HEK293 (cell line): ENCODE data around the gene LGALS7.
A peak's percentile ranks its signal among the peaks of the same experiment; 100 is the strongest.

Source experiments
- ZBTB1 ChIP-seq: fragments of 450-650 bp; formaldehyde crosslinking; IDR thresholded peaks from 2 replicates; pipeline ENCODE4 v1.5.1; 2016; ENCODE audit warnings: missing biosample characterization, missing genetic modification characterization
- ZBTB20 ChIP-seq: fragments of 450-650 bp; formaldehyde crosslinking; IDR thresholded peaks from 2 replicates; pipeline ENCODE4 v1.5.1; 2016; ENCODE audit warnings: missing biosample characterization, missing genetic modification characterization
- ZFP3 ChIP-seq: fragments of 450-650 bp; formaldehyde crosslinking; IDR thresholded peaks from 2 replicates; pipeline ENCODE4 v1.5.1; 2016; ENCODE audit warnings: low read depth, missing biosample characterization, missing genetic modification characterization
- ZFP41 ChIP-seq: fragments of 450-650 bp; formaldehyde crosslinking; IDR thresholded peaks from 2 replicates; pipeline ENCODE4 v1.5.1; 2016; ENCODE audit warnings: missing biosample characterization, missing genetic modification characterization, borderline replicate concordance
- ZNF239 ChIP-seq: fragments of 450-650 bp; formaldehyde crosslinking; IDR thresholded peaks from 2 replicates; pipeline ENCODE4 v1.5.1; 2016; ENCODE audit warnings: missing biosample characterization, missing genetic modification characterization
- ZNF274 ChIP-seq, 2 experiments: fragments of 200-500 bp in 1 of 2; fragments of 450-650 bp in 1 of 2; sonication (Bioruptor generic) in 1 of 2; formaldehyde crosslinking in 1 of 2; IDR thresholded peaks; 2 replicates each; pipeline versions ENCODE4 v1.5.1 to v1.6.1; 2014 to 2016; ENCODE audit warnings: borderline replicate concordance in 1 of 2, inconsistent platforms in 1 of 2, low read length in 1 of 2, missing biosample characterization in 1 of 2, missing genetic modification characterization in 1 of 2
- ZNF416 ChIP-seq: fragments of 450-650 bp; formaldehyde crosslinking; IDR thresholded peaks from 2 replicates; pipeline ENCODE4 v1.5.1; 2016; ENCODE audit warnings: missing biosample characterization, missing genetic modification characterization
- ZNF600 ChIP-seq: fragments of 450-650 bp; formaldehyde crosslinking; IDR thresholded peaks from 2 replicates; pipeline ENCODE4 v1.5.1; 2016; ENCODE audit warnings: missing biosample characterization, missing genetic modification characterization
- ZNF701 ChIP-seq: fragments of 450-650 bp; formaldehyde crosslinking; IDR thresholded peaks from 2 replicates; pipeline ENCODE4 v1.5.1; 2016; ENCODE audit warnings: missing biosample characterization, missing genetic modification characterization
- ZNF747 ChIP-seq: fragments of 450-650 bp; formaldehyde crosslinking; IDR thresholded peaks from 2 replicates; pipeline ENCODE4 v1.5.1; 2016; ENCODE audit warnings: missing biosample characterization, missing genetic modification characterization
- ZNF777 ChIP-seq: fragments of 450-650 bp; formaldehyde crosslinking; IDR thresholded peaks from 2 replicates; pipeline ENCODE4 v1.5.1; 2017; ENCODE audit warnings: missing biosample characterization, missing genetic modification characterization, borderline replicate concordance
- ZNF792 ChIP-seq: fragments of 450-650 bp; formaldehyde crosslinking; IDR thresholded peaks from 2 replicates; pipeline ENCODE4 v1.5.1; 2016; ENCODE audit warnings: missing biosample characterization, missing genetic modification characterization
- TF ChIP-seq, protein P1 (sequence below): fragments of 450-650 bp; formaldehyde crosslinking; IDR thresholded peaks from 2 replicates; pipeline ENCODE4 v1.5.0; 2017; ENCODE audit warnings: missing biosample characterization, missing genetic modification characterization, borderline replicate concordance
- TF ChIP-seq, protein P2 (sequence below): fragments of 450-650 bp; formaldehyde crosslinking; IDR thresholded peaks from 2 replicates; pipeline ENCODE4 v1.5.1; 2017; ENCODE audit warnings: missing biosample characterization, missing genetic modification characterization
- TF ChIP-seq, protein P3 (sequence below): fragments of 450-650 bp; formaldehyde crosslinking; IDR thresholded peaks from 2 replicates; pipeline ENCODE4 v1.5.1; 2016; ENCODE audit warnings: missing biosample characterization, missing genetic modification characterization
- TF ChIP-seq, protein P4 (sequence below): fragments of 450-650 bp; formaldehyde crosslinking; IDR thresholded peaks from 2 replicates; pipeline ENCODE4 v1.5.1; 2017; ENCODE audit warnings: missing biosample characterization, missing genetic modification characterization
- TF ChIP-seq, protein P5 (sequence below): fragments of 450-650 bp; formaldehyde crosslinking; IDR thresholded peaks from 2 replicates; pipeline ENCODE4; 2016; ENCODE audit warnings: missing biosample characterization, missing genetic modification characterization
- TF ChIP-seq, protein P6 (sequence below): fragments of 450-650 bp; formaldehyde crosslinking; IDR thresholded peaks from 2 replicates; pipeline ENCODE4 v1.5.1; 2016; ENCODE audit warnings: missing biosample characterization, missing genetic modification characterization
- TF ChIP-seq, protein P7 (sequence below): fragments of 450-650 bp; formaldehyde crosslinking; optimal IDR thresholded peaks from 2 replicates; pipeline ENCODE3; 2016; ENCODE audit warnings: missing biosample characterization, mild to moderate bottlenecking, missing genetic modification characterization

LGALS7 gene

DNA sequence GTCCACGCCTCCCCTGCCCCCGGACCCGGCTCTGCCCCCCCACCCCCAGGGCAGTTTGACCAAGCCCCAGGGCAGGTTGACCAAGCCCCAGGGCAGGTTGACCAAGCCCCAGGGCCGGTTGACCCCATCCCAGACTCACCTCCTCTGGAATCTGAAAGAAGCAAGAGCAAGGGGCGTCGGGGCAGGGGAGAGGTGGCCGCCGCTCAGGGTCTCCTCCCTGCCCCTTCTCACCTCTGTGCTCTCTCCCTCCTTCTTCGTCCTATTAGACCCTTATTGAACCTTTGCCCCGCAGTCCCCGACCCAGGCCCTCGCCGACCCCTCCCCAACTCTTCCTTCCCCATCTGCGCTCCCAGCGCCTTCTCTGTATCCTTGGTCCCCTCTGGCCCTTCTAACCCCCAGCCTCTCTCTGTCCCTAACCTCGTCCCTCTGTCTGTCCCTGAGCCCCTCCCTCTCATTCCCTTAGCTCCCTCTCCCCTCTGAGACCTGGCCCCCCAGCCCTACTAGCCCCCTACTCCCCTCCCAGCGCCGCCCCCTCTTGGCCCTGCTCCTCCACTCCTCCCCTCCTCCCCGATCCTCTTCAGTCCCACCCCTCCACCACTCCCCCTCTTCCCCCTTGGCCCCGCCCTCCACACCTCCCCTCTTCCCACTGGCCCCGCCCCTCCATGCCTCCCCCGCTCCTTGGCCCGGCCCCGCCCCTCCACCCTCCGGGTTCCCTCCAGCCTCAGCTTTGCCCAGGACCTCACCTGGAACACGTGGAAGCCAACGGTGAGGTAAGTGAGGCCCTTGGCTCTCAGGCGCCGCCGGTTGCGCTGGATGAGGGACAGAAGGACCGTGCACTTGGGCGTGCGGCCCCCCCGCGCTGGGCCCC, 36.7 kb downstream of the LGALS7 start (continued):
- TF ChIP-seq ZNF792 (0 out of 2 replicates have a peak, but pooled peaks have one; percentile 51), ZNF701 (tag by site-specific recombination) (no peak), ZNF747 (tag by site-specific recombination) (0 out of 2 replicates have a peak, but pooled peaks have one; percentile 25), ZFP41 (no peak), ZNF600 (tag by site-specific recombination) (no peak), ZNF274 (IDR thresholded peaks at IDR 0.05; ENCODE audit: low read length) (no peak), ZNF274 (tag by site-specific recombination; IDR thresholded peaks at IDR 0.05; ENCODE audit: borderline replicate concordance) (no peak), ZNF777 (peak; percentile 59), ZNF239 (tag by site-specific recombination) (no peak), ZNF416 (tag by site-specific recombination) (0 out of 2 replicates have a peak, but pooled peaks have one; percentile 59), ZBTB20 (tag by site-specific recombination) (no peak), ZFP3 (tag by site-specific recombination) (no peak), ZBTB1 (tag by site-specific recombination) (no peak; the same call in 1 of the 2 replicates)
- TF ChIP-seq, protein P1, sequence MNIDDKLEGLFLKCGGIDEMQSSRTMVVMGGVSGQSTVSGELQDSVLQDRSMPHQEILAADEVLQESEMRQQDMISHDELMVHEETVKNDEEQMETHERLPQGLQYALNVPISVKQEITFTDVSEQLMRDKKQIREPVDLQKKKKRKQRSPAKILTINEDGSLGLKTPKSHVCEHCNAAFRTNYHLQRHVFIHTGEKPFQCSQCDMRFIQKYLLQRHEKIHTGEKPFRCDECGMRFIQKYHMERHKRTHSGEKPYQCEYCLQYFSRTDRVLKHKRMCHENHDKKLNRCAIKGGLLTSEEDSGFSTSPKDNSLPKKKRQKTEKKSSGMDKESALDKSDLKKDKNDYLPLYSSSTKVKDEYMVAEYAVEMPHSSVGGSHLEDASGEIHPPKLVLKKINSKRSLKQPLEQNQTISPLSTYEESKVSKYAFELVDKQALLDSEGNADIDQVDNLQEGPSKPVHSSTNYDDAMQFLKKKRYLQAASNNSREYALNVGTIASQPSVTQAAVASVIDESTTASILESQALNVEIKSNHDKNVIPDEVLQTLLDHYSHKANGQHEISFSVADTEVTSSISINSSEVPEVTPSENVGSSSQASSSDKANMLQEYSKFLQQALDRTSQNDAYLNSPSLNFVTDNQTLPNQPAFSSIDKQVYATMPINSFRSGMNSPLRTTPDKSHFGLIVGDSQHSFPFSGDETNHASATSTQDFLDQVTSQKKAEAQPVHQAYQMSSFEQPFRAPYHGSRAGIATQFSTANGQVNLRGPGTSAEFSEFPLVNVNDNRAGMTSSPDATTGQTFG (tag by site-specific recombination), result no peak
- TF ChIP-seq, protein P2, sequence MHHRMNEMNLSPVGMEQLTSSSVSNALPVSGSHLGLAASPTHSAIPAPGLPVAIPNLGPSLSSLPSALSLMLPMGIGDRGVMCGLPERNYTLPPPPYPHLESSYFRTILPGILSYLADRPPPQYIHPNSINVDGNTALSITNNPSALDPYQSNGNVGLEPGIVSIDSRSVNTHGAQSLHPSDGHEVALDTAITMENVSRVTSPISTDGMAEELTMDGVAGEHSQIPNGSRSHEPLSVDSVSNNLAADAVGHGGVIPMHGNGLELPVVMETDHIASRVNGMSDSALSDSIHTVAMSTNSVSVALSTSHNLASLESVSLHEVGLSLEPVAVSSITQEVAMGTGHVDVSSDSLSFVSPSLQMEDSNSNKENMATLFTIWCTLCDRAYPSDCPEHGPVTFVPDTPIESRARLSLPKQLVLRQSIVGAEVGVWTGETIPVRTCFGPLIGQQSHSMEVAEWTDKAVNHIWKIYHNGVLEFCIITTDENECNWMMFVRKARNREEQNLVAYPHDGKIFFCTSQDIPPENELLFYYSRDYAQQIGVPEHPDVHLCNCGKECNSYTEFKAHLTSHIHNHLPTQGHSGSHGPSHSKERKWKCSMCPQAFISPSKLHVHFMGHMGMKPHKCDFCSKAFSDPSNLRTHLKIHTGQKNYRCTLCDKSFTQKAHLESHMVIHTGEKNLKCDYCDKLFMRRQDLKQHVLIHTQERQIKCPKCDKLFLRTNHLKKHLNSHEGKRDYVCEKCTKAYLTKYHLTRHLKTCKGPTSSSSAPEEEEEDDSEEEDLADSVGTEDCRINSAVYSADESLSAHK, result no peak
- TF ChIP-seq, protein P3, sequence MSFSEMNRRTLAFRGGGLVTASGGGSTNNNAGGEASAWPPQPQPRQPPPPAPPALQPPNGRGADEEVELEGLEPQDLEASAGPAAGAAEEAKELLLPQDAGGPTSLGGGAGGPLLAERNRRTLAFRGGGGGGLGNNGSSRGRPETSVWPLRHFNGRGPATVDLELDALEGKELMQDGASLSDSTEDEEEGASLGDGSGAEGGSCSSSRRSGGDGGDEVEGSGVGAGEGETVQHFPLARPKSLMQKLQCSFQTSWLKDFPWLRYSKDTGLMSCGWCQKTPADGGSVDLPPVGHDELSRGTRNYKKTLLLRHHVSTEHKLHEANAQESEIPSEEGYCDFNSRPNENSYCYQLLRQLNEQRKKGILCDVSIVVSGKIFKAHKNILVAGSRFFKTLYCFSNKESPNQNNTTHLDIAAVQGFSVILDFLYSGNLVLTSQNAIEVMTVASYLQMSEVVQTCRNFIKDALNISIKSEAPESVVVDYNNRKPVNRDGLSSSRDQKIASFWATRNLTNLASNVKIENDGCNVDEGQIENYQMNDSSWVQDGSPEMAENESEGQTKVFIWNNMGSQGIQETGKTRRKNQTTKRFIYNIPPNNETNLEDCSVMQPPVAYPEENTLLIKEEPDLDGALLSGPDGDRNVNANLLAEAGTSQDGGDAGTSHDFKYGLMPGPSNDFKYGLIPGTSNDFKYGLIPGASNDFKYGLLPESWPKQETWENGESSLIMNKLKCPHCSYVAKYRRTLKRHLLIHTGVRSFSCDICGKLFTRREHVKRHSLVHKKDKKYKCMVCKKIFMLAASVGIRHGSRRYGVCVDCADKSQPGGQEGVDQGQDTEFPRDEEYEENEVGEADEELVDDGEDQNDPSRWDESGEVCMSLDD (tag by site-specific recombination), result peak; percentile 81
- TF ChIP-seq, protein P4, sequence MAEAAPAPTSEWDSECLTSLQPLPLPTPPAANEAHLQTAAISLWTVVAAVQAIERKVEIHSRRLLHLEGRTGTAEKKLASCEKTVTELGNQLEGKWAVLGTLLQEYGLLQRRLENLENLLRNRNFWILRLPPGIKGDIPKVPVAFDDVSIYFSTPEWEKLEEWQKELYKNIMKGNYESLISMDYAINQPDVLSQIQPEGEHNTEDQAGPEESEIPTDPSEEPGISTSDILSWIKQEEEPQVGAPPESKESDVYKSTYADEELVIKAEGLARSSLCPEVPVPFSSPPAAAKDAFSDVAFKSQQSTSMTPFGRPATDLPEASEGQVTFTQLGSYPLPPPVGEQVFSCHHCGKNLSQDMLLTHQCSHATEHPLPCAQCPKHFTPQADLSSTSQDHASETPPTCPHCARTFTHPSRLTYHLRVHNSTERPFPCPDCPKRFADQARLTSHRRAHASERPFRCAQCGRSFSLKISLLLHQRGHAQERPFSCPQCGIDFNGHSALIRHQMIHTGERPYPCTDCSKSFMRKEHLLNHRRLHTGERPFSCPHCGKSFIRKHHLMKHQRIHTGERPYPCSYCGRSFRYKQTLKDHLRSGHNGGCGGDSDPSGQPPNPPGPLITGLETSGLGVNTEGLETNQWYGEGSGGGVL (tag by site-specific recombination), result peak; percentile 86
- TF ChIP-seq, protein P5, sequence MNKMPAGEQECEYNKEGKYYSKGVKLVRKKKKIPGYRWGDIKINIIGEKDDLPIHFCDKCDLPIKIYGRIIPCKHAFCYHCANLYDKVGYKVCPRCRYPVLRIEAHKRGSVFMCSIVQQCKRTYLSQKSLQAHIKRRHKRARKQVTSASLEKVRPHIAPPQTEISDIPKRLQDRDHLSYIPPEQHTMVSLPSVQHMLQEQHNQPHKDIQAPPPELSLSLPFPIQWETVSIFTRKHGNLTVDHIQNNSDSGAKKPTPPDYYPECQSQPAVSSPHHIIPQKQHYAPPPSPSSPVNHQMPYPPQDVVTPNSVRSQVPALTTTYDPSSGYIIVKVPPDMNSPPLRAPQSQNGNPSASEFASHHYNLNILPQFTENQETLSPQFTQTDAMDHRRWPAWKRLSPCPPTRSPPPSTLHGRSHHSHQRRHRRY, result no peak
- TF ChIP-seq, protein P6, sequence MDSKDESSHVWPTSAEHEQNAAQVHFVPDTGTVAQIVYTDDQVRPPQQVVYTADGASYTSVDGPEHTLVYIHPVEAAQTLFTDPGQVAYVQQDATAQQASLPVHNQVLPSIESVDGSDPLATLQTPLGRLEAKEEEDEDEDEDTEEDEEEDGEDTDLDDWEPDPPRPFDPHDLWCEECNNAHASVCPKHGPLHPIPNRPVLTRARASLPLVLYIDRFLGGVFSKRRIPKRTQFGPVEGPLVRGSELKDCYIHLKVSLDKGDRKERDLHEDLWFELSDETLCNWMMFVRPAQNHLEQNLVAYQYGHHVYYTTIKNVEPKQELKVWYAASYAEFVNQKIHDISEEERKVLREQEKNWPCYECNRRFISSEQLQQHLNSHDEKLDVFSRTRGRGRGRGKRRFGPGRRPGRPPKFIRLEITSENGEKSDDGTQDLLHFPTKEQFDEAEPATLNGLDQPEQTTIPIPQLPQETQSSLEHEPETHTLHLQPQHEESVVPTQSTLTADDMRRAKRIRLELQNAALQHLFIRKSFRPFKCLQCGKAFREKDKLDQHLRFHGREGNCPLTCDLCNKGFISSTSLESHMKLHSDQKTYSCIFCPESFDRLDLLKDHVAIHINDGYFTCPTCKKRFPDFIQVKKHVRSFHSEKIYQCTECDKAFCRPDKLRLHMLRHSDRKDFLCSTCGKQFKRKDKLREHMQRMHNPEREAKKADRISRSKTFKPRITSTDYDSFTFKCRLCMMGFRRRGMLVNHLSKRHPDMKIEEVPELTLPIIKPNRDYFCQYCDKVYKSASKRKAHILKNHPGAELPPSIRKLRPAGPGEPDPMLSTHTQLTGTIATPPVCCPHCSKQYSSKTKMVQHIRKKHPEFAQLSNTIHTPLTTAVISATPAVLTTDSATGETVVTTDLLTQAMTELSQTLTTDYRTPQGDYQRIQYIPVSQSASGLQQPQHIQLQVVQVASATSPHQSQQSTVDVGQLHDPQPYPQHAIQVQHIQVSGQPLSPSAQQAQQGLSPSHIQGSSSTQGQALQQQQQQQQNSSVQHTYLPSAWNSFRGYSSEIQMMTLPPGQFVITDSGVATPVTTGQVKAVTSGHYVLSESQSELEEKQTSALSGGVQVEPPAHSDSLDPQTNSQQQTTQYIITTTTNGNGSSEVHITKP (tag by site-specific recombination), result no peak
- TF ChIP-seq, protein P7, sequence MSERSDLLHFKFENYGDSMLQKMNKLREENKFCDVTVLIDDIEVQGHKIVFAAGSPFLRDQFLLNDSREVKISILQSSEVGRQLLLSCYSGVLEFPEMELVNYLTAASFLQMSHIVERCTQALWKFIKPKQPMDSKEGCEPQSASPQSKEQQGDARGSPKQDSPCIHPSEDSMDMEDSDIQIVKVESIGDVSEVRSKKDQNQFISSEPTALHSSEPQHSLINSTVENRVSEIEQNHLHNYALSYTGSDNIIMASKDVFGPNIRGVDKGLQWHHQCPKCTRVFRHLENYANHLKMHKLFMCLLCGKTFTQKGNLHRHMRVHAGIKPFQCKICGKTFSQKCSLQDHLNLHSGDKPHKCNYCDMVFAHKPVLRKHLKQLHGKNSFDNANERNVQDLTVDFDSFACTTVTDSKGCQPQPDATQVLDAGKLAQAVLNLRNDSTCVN, result peak; percentile 20
